ENCODE results near the gene SCAMP1. TPM values are rescaled to one million over a fixed set of nuclear protein-coding genes. Genes with fewer than 3 reads are reported as not detected.

Gene SCAMP1
- total and polyA plus RNA-seq, 2 of the 13 experiments (the other 11 are each of a cell fraction or from before 2014, with no cell fraction given): 18.2 to 33.7 TPM

DNA sequence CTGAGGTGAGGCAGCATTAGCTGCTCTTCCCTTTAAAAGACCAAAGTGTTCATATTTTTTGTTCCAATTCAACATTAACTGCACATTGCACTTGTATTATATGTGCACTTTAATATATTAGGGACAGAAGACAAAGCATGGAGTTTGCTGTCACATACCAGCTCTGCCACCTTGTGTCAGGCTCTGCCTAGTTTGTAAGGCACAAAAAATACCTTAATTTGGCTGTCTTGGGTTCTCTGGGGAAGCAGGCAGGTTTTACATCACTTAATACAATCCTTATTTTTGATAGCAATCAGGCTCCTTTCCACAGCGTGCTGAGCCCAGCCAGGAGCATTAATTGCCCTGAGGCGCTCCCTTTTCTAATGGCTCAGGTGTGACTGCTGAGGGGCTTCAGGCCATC lies 131.8 kb downstream of the SCAMP1 start:
- WGBS (ENCODE audit: low lambda C conversion rate): 100% methylated on average over 2 of the region's 2 CpGs
- Histone ChIP-seq H3K9me3 (ENCODE audit: low read length) (no peaks in the 10 kb centered on the region), H3K4me2 (ENCODE audit: low read depth, low read length) (no peak overlapping the region), H3K4me1 (ENCODE audit: insufficient read depth, low read length) (no peaks in the 10 kb centered on the region), H3K4me3 (replicated peaks in 1 of 3; ENCODE audit: insufficient read depth in 1 of 3, low read depth in 2 of 3, low read length in 3 of 3) (no peak overlapping the region), H2AFZ (ENCODE audit: low read length) (no peak overlapping the region), H3K27me3 (ENCODE audit: control insufficient read depth in 1 of 2, insufficient read depth in 2 of 2, low read length in 2 of 2) (no peaks in the 10 kb centered on the region), H3K9ac (ENCODE audit: insufficient read depth, low read depth, low read length) (no peak overlapping the region), H4K20me1 (ENCODE audit: insufficient read depth, low read length) (no peaks in the 10 kb centered on the region), H3K36me3 (replicated peaks in 1 of 2; ENCODE audit: control insufficient read depth in 1 of 2, insufficient read depth in 2 of 2, low read length in 2 of 2) (peaks cover 16 to 40% of the 10 kb centered on the region in 2 experiments), H3K27ac (ENCODE audit: extremely low read length, insufficient read depth, low read length) (no peak overlapping the region), H3K79me2 (ENCODE audit: insufficient read depth, low read length) (no peaks in the 10 kb centered on the region)
- ATAC-seq: no peak
- intact Hi-C loops (cut with micrococcal nuclease; ENCODE audit: unreplicated experiment): no loop called here
- no TSS peak for BruUV-seq (replicated peaks)
- POLR2A ChIA-PET: no interaction called here
- no peak for DNase-seq (ENCODE audit: low spot score)
- CTCF ChIA-PET (ENCODE audit: low intra/inter-chr PET ratio, low total read pairs): no interaction called here
- no peak for FAIRE-seq
- TF ChIP-seq NFRKB (IDR thresholded peaks at IDR 0.05) (no peak), ZNF768 (CRISPR knock-in tag; IDR thresholded peaks at IDR 0.05) (no peak), HNF4A (CRISPR knock-in tag; IDR thresholded peaks at IDR 0.05) (no peak), SPEN (CRISPR knock-in tag; IDR thresholded peaks at IDR 0.05; ENCODE audit: low read depth) (no peak), ZNF207 (IDR thresholded peaks at IDR 0.05; ENCODE audit: borderline replicate concordance) (no peak), PITX1 (CRISPR knock-in tag; IDR thresholded peaks at IDR 0.05) (no peak)
- TF ChIP-seq, protein P1, sequence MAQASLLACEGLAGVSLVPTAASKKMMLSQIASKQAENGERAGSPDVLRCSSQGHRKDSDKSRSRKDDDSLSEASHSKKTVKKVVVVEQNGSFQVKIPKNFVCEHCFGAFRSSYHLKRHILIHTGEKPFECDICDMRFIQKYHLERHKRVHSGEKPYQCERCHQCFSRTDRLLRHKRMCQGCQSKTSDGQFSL (CRISPR knock-in tag; IDR thresholded peaks at IDR 0.05): no peak
- in situ Hi-C loops (cut with HindIII; ENCODE audit: extremely low pct_ligation_motif_present, low pct_unique_long_range_greater_than_20kb): no loop called here

DNA sequence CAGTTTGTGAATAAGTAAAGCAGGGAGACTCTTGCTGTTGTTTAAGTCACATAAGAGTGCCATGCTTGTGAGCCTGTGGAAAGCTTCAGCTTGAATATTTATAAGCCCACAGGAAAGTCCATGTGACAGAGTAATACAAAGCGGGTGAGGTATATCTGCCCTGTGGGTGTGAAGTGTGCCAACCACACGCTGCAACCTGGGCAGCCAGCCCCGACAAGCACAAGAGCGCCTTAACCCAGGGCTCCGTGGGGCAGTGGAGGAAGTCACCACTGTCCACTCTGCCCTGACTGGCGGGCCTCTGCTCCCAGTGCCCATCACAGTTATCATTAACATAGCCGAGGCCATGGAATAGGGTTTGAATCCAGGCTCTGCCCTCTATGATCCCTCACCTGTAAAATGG lies 132.2 kb downstream of the SCAMP1 start:
- BruUV-seq (replicated peaks): no TSS peak
- Histone ChIP-seq H3K27me3 (ENCODE audit: control insufficient read depth in 1 of 2, insufficient read depth in 2 of 2, low read length in 2 of 2) (no peaks in the 10 kb centered on the region), H3K4me1 (ENCODE audit: insufficient read depth, low read length) (no peaks in the 10 kb centered on the region), H3K4me3 (replicated peaks in 1 of 3; ENCODE audit: insufficient read depth in 1 of 3, low read depth in 2 of 3, low read length in 3 of 3) (no peak overlapping the region), H3K36me3 (replicated peaks in 1 of 2; ENCODE audit: control insufficient read depth in 1 of 2, insufficient read depth in 2 of 2, low read length in 2 of 2) (peaks cover 16 to 36% of the 10 kb centered on the region in 2 experiments), H3K4me2 (ENCODE audit: low read depth, low read length) (no peak overlapping the region), H3K27ac (ENCODE audit: extremely low read length, insufficient read depth, low read length) (no peak overlapping the region), H3K79me2 (ENCODE audit: insufficient read depth, low read length) (no peaks in the 10 kb centered on the region), H4K20me1 (ENCODE audit: insufficient read depth, low read length) (no peaks in the 10 kb centered on the region), H2AFZ (ENCODE audit: low read length) (no peak overlapping the region), H3K9ac (ENCODE audit: insufficient read depth, low read depth, low read length) (no peak overlapping the region), H3K9me3 (ENCODE audit: low read length) (no peaks in the 10 kb centered on the region)
- CTCF ChIA-PET (ENCODE audit: low intra/inter-chr PET ratio, low total read pairs): no interaction called here
- no peak for ATAC-seq
- POLR2A ChIA-PET: no interaction called here
- in situ Hi-C loops (cut with HindIII; ENCODE audit: extremely low pct_ligation_motif_present, low pct_unique_long_range_greater_than_20kb) (no loop called here), intact Hi-C loops (cut with micrococcal nuclease; ENCODE audit: unreplicated experiment) (loop anchor here (1.0 kb wide), 1 partner anchor 24 kb away; no protein-coding TSS in a partner anchor)
- FAIRE-seq: no peak
- WGBS (ENCODE audit: low lambda C conversion rate): 97% methylated on average over 3 of the region's 7 CpGs
- DNase-seq (ENCODE audit: low spot score): no peak
- TF ChIP-seq, protein P2, sequence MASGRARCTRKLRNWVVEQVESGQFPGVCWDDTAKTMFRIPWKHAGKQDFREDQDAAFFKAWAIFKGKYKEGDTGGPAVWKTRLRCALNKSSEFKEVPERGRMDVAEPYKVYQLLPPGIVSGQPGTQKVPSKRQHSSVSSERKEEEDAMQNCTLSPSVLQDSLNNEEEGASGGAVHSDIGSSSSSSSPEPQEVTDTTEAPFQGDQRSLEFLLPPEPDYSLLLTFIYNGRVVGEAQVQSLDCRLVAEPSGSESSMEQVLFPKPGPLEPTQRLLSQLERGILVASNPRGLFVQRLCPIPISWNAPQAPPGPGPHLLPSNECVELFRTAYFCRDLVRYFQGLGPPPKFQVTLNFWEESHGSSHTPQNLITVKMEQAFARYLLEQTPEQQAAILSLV (CRISPR knock-in tag; IDR thresholded peaks at IDR 0.05; ENCODE audit: borderline replicate concordance): no peak
- no peak for TF ChIP-seq REL (CRISPR knock-in tag; conservative IDR thresholded peaks at IDR 0.05)
- TF ChIP-seq, protein P3, sequence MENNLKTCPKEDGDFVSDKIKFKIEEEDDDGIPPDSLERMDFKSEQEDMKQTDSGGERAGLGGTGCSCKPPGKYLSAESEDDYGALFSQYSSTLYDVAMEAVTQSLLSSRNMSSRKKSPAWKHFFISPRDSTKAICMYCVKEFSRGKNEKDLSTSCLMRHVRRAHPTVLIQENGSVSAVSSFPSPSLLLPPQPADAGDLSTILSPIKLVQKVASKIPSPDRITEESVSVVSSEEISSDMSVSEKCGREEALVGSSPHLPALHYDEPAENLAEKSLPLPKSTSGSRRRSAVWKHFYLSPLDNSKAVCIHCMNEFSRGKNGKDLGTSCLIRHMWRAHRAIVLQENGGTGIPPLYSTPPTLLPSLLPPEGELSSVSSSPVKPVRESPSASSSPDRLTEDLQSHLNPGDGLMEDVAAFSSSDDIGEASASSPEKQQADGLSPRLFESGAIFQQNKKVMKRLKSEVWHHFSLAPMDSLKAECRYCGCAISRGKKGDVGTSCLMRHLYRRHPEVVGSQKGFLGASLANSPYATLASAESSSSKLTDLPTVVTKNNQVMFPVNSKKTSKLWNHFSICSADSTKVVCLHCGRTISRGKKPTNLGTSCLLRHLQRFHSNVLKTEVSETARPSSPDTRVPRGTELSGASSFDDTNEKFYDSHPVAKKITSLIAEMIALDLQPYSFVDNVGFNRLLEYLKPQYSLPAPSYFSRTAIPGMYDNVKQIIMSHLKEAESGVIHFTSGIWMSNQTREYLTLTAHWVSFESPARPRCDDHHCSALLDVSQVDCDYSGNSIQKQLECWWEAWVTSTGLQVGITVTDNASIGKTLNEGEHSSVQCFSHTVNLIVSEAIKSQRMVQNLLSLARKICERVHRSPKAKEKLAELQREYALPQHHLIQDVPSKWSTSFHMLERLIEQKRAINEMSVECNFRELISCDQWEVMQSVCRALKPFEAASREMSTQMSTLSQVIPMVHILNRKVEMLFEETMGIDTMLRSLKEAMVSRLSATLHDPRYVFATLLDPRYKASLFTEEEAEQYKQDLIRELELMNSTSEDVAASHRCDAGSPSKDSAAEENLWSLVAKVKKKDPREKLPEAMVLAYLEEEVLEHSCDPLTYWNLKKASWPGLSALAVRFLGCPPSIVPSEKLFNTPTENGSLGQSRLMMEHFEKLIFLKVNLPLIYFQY (CRISPR knock-in tag; IDR thresholded peaks at IDR 0.05; ENCODE audit: borderline replicate concordance): no peak
- TF ChIP-seq KDM4B (CRISPR knock-in tag; IDR thresholded peaks at IDR 0.05): no peak
- TF ChIP-seq SP5 (CRISPR knock-in tag; IDR thresholded peaks at IDR 0.05; ENCODE audit: borderline replicate concordance, low read depth): no peak
- TF ChIP-seq, protein P4, sequence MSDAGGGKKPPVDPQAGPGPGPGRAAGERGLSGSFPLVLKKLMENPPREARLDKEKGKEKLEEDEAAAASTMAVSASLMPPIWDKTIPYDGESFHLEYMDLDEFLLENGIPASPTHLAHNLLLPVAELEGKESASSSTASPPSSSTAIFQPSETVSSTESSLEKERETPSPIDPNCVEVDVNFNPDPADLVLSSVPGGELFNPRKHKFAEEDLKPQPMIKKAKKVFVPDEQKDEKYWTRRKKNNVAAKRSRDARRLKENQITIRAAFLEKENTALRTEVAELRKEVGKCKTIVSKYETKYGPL (CRISPR knock-in tag; IDR thresholded peaks at IDR 0.05): no peak
- no peak for TF ChIP-seq ZMYM2 (CRISPR knock-in tag; IDR thresholded peaks at IDR 0.05)

Measured in HepG2 (cell line).